GM15510 (cell line): Measurements from ENCODE around the gene CIC.

Experiments
- POLR2A ChIP-seq: IDR thresholded peaks from 3 replicates; pipeline ENCODE4 v1.6.1; 2011; ENCODE audit warnings: borderline replicate concordance; ENCODE audit not compliant: insufficient read length; ENCODE audit errors: extremely low read depth

Gene CIC

GRCh38 chr19:42287017-42287826 lies 18.2 kb downstream of the CIC start:
- no peak for TF ChIP-seq POLR2A

- no peak for TF ChIP-seq POLR2A
Observed at GRCh38 chr19:42287827-42288107, 18.7 kb downstream of the CIC start.

- TF ChIP-seq POLR2A: no peak
Observed at GRCh38 chr19:42288387-42288786, 19.3 kb downstream of the CIC start.

GRCh38 chr19:42288881-42289555 lies 20.0 kb downstream of the CIC start:
- TF ChIP-seq POLR2A: no peak

GRCh38 chr19:42289556-42290041 lies 20.5 kb downstream of the CIC start:
- TF ChIP-seq POLR2A: no peak

GRCh38 chr19:42290136-42290522 lies 21.1 kb downstream of the CIC start:
- no peak for TF ChIP-seq POLR2A

- TF ChIP-seq POLR2A: no peak
Observed at GRCh38 chr19:42290523-42291434, 21.7 kb downstream of the CIC start.

GRCh38 chr19:42291435-42291810 lies 22.4 kb downstream of the CIC start:
- no peak for TF ChIP-seq POLR2A

- TF ChIP-seq POLR2A: no peak
Observed at GRCh38 chr19:42292042-42292960, 23.2 kb downstream of the CIC start.

- no peak for TF ChIP-seq POLR2A
Observed at GRCh38 chr19:42292963-42293362, 23.9 kb downstream of the CIC start.

GRCh38 chr19:42293540-42293939 lies 24.5 kb downstream of the CIC start:
- TF ChIP-seq POLR2A: no peak

- TF ChIP-seq POLR2A: no peak
Observed at GRCh38 chr19:42293948-42294347, 24.9 kb downstream of the CIC start.

GRCh38 chr19:42294471-42295137 lies 25.6 kb downstream of the CIC start:
- no peak for TF ChIP-seq POLR2A

GRCh38 chr19:42295342-42295741 lies 26.3 kb downstream of the CIC start:
- TF ChIP-seq POLR2A: no peak
